PC-3 (cell line): Measurements from ENCODE around the gene C11orf91. TPM values are rescaled to one million over a fixed set of nuclear protein-coding genes. Genes with fewer than 3 reads are reported as not detected.
A peak's percentile ranks its signal among the peaks of the same experiment; 100 is the strongest.

Source experiments
- ATAC-seq: fragments of 200-7000 bp; cut with Tn5 transposase; 2 replicates; pipeline ENCODE4 v1.9.1; 2020; ENCODE audit warnings: mild to moderate bottlenecking, moderate library complexity
- BruUV-seq: library from RNA; stranded (reverse); fragments of 400-500 nt; replicated peaks from 2 replicates; lab custom pipeline; 2021; lab: Mats Ljungman, UMichigan
- CTCF ChIA-PET: fragments of 300-600 bp; sonication (Branson Sonifier 250); formaldehyde crosslinking; loops from one replicate; lab custom pipeline; 2022; ENCODE audit warnings: antibody characterized with exemption; lab: Charles Lee
- POLR2A ChIA-PET: fragments of 300-600 bp; sonication (Branson Sonifier 250); formaldehyde crosslinking; loops from one replicate; lab custom pipeline; 2022; ENCODE audit warnings: antibody characterized with exemption; ENCODE audit not compliant: unreplicated experiment; lab: Charles Lee
- DNase-seq: peaks from one replicate; pipeline ENCODE4 v3.0.0-alpha.2; 2015
- H2AFZ ChIP-seq: fragments of 300-600 bp; sonication (generic); 2 replicates; pipeline ENCODE4 v1.6.0; 2016; ENCODE audit warnings: antibody characterized with exemption, low read length
- H3F3A ChIP-seq: fragments of 300-600 bp; sonication (generic); one replicate; pipeline ENCODE4 v1.6.0; 2017; ENCODE audit warnings: antibody characterized with exemption, low read length, control low read depth, mild to moderate bottlenecking; ENCODE audit not compliant: unreplicated experiment
- H3K27ac ChIP-seq: fragments of 300-600 bp; sonication (generic); 2 replicates; pipeline ENCODE4 v1.5.1; 2016; ENCODE audit warnings: mild to moderate bottlenecking, low read length
- H3K27me3 ChIP-seq: fragments of 300-600 bp; sonication (generic); 2 replicates; pipeline ENCODE4 v1.6.1; 2016; ENCODE audit warnings: low read length, mixed read lengths
- H3K36me3 ChIP-seq: fragments of 300-600 bp; sonication (generic); 2 replicates; pipeline ENCODE4 v1.6.1; 2016; ENCODE audit warnings: low read depth, mixed run types, low read length, mixed read lengths
- H3K4me1 ChIP-seq: fragments of 300-600 bp; sonication (generic); 2 replicates; pipeline ENCODE4 v1.5.1; 2016; ENCODE audit warnings: low read length; ENCODE audit not compliant: insufficient read depth
- H3K4me2 ChIP-seq: fragments of 300-600 bp; sonication (generic); 2 replicates; pipeline ENCODE4 v1.6.0; 2016; ENCODE audit warnings: low read length
- H3K4me3 ChIP-seq: fragments of 300-600 bp; sonication (generic); 2 replicates; pipeline ENCODE4 v1.5.1; 2016; ENCODE audit warnings: mild to moderate bottlenecking, low read length, mixed read lengths
- H3K79me2 ChIP-seq: fragments of 300-600 bp; sonication (generic); 2 replicates; pipeline ENCODE4 v1.6.1; 2017; ENCODE audit warnings: low read length, mixed read lengths
- H3K9ac ChIP-seq: fragments of 300-600 bp; sonication (generic); 2 replicates; pipeline ENCODE4 v1.6.0; 2016; ENCODE audit warnings: mild to moderate bottlenecking, low read length
- H3K9me2 ChIP-seq: fragments of 300-600 bp; sonication (generic); replicated peaks from 2 replicates; pipeline ENCODE4 v1.6.1; 2016; ENCODE audit warnings: mixed run types, low read length, mixed read lengths
- H3K9me3 ChIP-seq: fragments of 300-600 bp; sonication (generic); 2 replicates; pipeline ENCODE4 v1.6.1; 2016; ENCODE audit warnings: low read length, mixed read lengths
- H4K20me1 ChIP-seq: fragments of 300-600 bp; sonication (generic); 2 replicates; pipeline ENCODE4 v1.6.1; 2016; ENCODE audit warnings: low read length, mixed read lengths
- EZH2 ChIP-seq: fragments of 300-600 bp; sonication (generic); IDR thresholded peaks from one replicate; pipeline ENCODE4 v1.6.1; 2017; ENCODE audit warnings: antibody characterized with exemption, mild to moderate bottlenecking, low read length; ENCODE audit not compliant: unreplicated experiment
- EZH2phosphoT487 ChIP-seq: fragments of 300-600 bp; sonication (generic); IDR thresholded peaks from 2 replicates; pipeline ENCODE4 v1.6.1; 2018; ENCODE audit warnings: mild to moderate bottlenecking, antibody characterized with exemption, low read length, borderline replicate concordance
- intact Hi-C: fragments of 100-400 bp; cut with micrococcal nuclease; formaldehyde crosslinking; loops from 2 replicates; pipeline ENCODE4 v1.9.0; 2023
- total RNA-seq: library from RNA; depleted of rRNA; stranded (reverse); fragments of >200 nt; gene quantifications from 2 replicates; pipeline ENCODE4 v1.2.3, GENCODE V29; 2014
- TF ChIP-seq, protein P1 (sequence below): fragments of 300-600 bp; sonication (generic); conservative IDR thresholded peaks from 2 replicates; pipeline ENCODE4 v1.5.1; 2017; ENCODE audit warnings: antibody characterized with exemption, low read depth, mild to moderate bottlenecking, low read length

The C11orf91 gene
- total RNA-seq, 1 experiment from 2014 or later = not detected

DNA sequence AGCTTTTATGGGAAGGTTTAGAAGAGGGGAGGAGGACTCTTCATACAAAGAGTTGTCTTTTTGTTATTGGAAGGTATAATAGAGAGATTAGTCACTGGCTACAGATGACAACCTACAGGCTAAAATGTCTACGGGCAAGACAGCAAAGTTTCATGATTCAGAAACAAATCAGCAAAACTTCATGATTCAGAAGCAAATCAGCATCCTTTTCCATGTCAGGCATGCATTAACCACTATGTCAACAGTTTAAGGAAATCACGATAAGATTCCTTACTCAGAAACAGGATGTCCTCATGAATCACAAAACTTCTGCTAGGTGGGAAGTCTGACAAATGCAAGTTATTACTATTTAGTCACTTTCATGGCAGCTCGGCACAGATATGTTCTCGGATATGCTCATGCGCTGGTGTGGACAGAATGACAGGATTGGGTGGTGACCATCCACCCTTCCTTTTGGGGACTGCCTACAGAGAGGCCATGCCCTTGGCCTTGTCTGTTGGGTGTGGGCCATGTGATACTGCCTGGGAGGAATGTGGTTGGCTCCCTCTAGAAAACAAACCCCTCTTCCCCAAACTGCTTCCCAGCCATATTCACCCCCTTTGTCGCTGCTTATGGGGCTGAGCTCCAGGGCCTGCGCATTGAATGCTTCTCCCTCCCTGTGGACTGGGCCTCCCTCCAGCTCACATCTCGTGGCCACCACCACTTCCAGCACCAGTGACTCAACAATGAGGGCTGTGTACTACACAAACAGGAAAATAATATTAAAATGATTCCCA is 10.1 kb downstream of the C11orf91 start:
- Histone ChIP-seq H3F3A (peaks cover 22% of the 10 kb centered on the region), H3K9me2 (no peaks in the 10 kb centered on the region), H3K9ac (peak overlapping the region; percentile 99), H3K4me3 (no peak overlapping the region), H3K27me3 (no peaks in the 10 kb centered on the region), H2AFZ (no peak overlapping the region), H3K27ac (peak overlapping the region; percentile 100), H3K4me1 (peaks cover 60% of the 10 kb centered on the region), H4K20me1 (no peaks in the 10 kb centered on the region), H3K36me3 (no peaks in the 10 kb centered on the region), H3K79me2 (no peaks in the 10 kb centered on the region), H3K9me3 (no peaks in the 10 kb centered on the region), H3K4me2 (peak overlapping the region; percentile 77)
- POLR2A ChIA-PET = interaction anchor here (0.6 to 3.5 kb wide), 4 partner anchors 11 to 724 kb away, joined by 5 to 45 read pairs (median 27); partner anchors contain the start of genes C11orf91 and CD59
- ATAC-seq (peak; percentile 74), DNase-seq (peak; percentile 97)
- intact Hi-C loops = loop anchor here (1.0 to 10.0 kb wide), 6 partner anchors 10 to 138 kb away; partner anchors contain the start of genes C11orf91 and CD59
- no TSS peak for BruUV-seq
- CTCF ChIA-PET = interaction anchor here (0.5 to 5.3 kb wide), 5 partner anchors 25 to 152 kb away, joined by 3 to 44 read pairs (median 6); no protein-coding TSS in a partner anchor
- TF ChIP-seq EZH2phosphoT487 (no peak), EZH2 (no peak)
- TF ChIP-seq, protein P1, sequence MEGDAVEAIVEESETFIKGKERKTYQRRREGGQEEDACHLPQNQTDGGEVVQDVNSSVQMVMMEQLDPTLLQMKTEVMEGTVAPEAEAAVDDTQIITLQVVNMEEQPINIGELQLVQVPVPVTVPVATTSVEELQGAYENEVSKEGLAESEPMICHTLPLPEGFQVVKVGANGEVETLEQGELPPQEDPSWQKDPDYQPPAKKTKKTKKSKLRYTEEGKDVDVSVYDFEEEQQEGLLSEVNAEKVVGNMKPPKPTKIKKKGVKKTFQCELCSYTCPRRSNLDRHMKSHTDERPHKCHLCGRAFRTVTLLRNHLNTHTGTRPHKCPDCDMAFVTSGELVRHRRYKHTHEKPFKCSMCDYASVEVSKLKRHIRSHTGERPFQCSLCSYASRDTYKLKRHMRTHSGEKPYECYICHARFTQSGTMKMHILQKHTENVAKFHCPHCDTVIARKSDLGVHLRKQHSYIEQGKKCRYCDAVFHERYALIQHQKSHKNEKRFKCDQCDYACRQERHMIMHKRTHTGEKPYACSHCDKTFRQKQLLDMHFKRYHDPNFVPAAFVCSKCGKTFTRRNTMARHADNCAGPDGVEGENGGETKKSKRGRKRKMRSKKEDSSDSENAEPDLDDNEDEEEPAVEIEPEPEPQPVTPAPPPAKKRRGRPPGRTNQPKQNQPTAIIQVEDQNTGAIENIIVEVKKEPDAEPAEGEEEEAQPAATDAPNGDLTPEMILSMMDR = no peak

DNA sequence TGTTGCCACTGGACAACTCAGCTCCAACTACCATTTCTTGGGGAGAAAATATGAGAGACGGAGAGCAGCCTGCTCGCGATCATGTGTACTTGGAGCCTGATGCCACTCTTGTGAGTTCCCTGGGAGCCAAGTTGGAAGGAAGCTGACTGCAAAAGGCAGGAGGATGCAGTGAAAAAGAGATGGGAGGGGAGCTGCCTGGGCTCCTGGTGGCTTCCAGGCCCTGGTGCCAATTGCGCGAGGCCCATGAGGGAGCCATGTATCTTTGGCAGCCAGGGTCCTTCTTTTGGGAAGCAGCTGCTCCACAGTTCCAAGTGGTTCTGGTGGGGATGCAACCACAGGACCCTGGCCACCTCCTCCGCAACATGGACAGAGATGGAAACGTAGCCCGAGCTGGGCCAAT is 11.1 kb downstream of the C11orf91 start:
- Histone ChIP-seq H3K9me2 (no peaks in the 10 kb centered on the region), H3K27me3 (no peaks in the 10 kb centered on the region), H3K9me3 (no peaks in the 10 kb centered on the region), H3K4me1 (peaks cover 60% of the 10 kb centered on the region), H3K36me3 (no peaks in the 10 kb centered on the region), H3K79me2 (no peaks in the 10 kb centered on the region), H3K4me2 (peak overlapping the region; percentile 77), H2AFZ (no peak overlapping the region), H3F3A (peaks cover 22% of the 10 kb centered on the region), H3K9ac (peak overlapping the region; percentile 99), H3K27ac (peak overlapping the region; percentile 100), H4K20me1 (no peaks in the 10 kb centered on the region), H3K4me3 (peak overlapping the region; percentile 39)
- ATAC-seq = no peak
- CTCF ChIA-PET = interaction anchor here (0.6 to 5.3 kb wide), 5 partner anchors 13 to 53 kb away, joined by 3 to 44 read pairs (median 6); no protein-coding TSS in a partner anchor
- POLR2A ChIA-PET = interaction anchor here (2.4 to 3.5 kb wide), 2 partner anchors 12 to 47 kb away, joined by 15 to 45 read pairs; partner anchors contain the start of genes C11orf91 and CD59
- TF ChIP-seq EZH2phosphoT487 = no peak
- TF ChIP-seq EZH2 = no peak
- TF ChIP-seq, protein P1 = no peak
- TSS peak; percentile 41 for BruUV-seq
- DNase-seq = no peak
- intact Hi-C loops = loop anchor here (5.0 kb wide), 2 partner anchors 237 to 432 kb away; partner anchors contain the start of gene HIPK3
